Neural progenitor cell (in vitro differentiated cells): Measurements from ENCODE around the gene TMEM52. TPM values are rescaled to one million over a fixed set of nuclear protein-coding genes. Genes with fewer than 3 reads are reported as not detected.
"Not testable (repeated sequence)": the region's sequence is repeated elsewhere in the genome, so short reads cannot be mapped to it uniquely, and the experiment has no call there.

Experiments
- DNase-seq: peaks from one replicate; pipeline ENCODE4 v3.0.0-alpha.2; 2016; ENCODE audit warnings: low spot score
- H2AFZ ChIP-seq: fragments of 200-600 bp; sonication (generic); replicated peaks from 2 replicates; pipeline ENCODE4 v1.6.1; 2016; ENCODE audit warnings: antibody characterized with exemption
- H3F3A ChIP-seq: fragments of 200-600 bp; sonication (generic); 2 replicates; pipeline ENCODE4 v1.6.1; 2016; ENCODE audit warnings: antibody characterized with exemption, low read depth
- H3K27ac ChIP-seq: fragments of 200-600 bp; sonication (generic); 2 replicates; pipeline ENCODE4 v1.5.1; 2016; ENCODE audit warnings: mild to moderate bottlenecking
- H3K27me3 ChIP-seq: fragments of 200-600 bp; sonication (generic); 2 replicates; pipeline ENCODE4 v1.6.1; 2016; ENCODE audit warnings: mild to moderate bottlenecking, moderate library complexity
- H3K36me3 ChIP-seq: fragments of 200-600 bp; sonication (generic); 2 replicates; pipeline ENCODE4 v1.5.1; 2016
- H3K4me1 ChIP-seq: fragments of 200-600 bp; sonication (generic); 2 replicates; pipeline ENCODE4 v1.6.1; 2016; ENCODE audit warnings: mixed run types
- H3K4me2 ChIP-seq: fragments of 200-600 bp; sonication (generic); 2 replicates; pipeline ENCODE4 v1.6.1; 2016
- H3K4me3 ChIP-seq: fragments of 200-600 bp; sonication (generic); 2 replicates; pipeline ENCODE4 v1.5.1; 2016
- H3K79me2 ChIP-seq: fragments of 200-600 bp; sonication (generic); 2 replicates; pipeline ENCODE4 v1.6.1; 2016; ENCODE audit warnings: low read depth
- H3K9ac ChIP-seq: fragments of 200-600 bp; sonication (generic); 2 replicates; pipeline ENCODE4 v1.6.1; 2016
- H3K9me3 ChIP-seq: fragments of 200-600 bp; sonication (generic); 2 replicates; pipeline ENCODE4 v1.5.1; 2016; ENCODE audit warnings: low read depth
- H4K20me1 ChIP-seq: fragments of 200-600 bp; sonication (generic); 2 replicates; pipeline ENCODE4 v1.6.1; 2016; ENCODE audit warnings: low read depth
- H3K27ac Mint-ChIP-seq: 3 replicates; pipeline ENCODE4 v1.8.0; 2021; ENCODE audit warnings: mixed read lengths
- H3K27me3 Mint-ChIP-seq: 2 replicates; pipeline ENCODE4 v1.8.0; 2022; ENCODE audit warnings: low read depth, mild to moderate bottlenecking, inconsistent platforms, moderate library complexity, mixed read lengths; ENCODE audit not compliant: insufficient read depth
- H3K36me3 Mint-ChIP-seq: 3 replicates; pipeline ENCODE4 v1.8.0; 2021; ENCODE audit warnings: mixed read lengths
- H3K4me1 Mint-ChIP-seq: 3 replicates; pipeline ENCODE4 v1.8.0; 2021; ENCODE audit warnings: mixed read lengths
- H3K4me3 Mint-ChIP-seq: 3 replicates; pipeline ENCODE4 v1.8.0; 2021; ENCODE audit warnings: mild to moderate bottlenecking, moderate library complexity, mixed read lengths
- H3K9me3 Mint-ChIP-seq: 3 replicates; pipeline ENCODE4 v1.8.0; 2020; ENCODE audit warnings: mixed read lengths
- EZH2 ChIP-seq: fragments of 200-600 bp; sonication (generic); IDR thresholded peaks from 2 replicates; pipeline ENCODE4 v1.6.1; 2017; ENCODE audit warnings: antibody characterized with exemption, mild to moderate bottlenecking, moderate library complexity
- EZH2phosphoT487 ChIP-seq: fragments of 200-600 bp; sonication (generic); IDR thresholded peaks from 2 replicates; pipeline ENCODE4 v1.6.1; 2017; ENCODE audit warnings: antibody characterized with exemption
- total RNA-seq: library from RNA; depleted of rRNA; stranded (reverse); fragments of >200 nt; gene quantifications from 2 replicates; pipeline ENCODE4 v1.2.3, GENCODE V29; 2015; ENCODE audit warnings: low replicate concordance
- TF ChIP-seq, protein P1 (sequence below): fragments of 200-600 bp; sonication (generic); IDR thresholded peaks from 2 replicates; pipeline ENCODE4 v1.5.1; 2017; ENCODE audit warnings: antibody characterized with exemption, mild to moderate bottlenecking

The TMEM52 gene
- total RNA-seq, 1 donor from 2014 or later, result 2.9 TPM

DNA sequence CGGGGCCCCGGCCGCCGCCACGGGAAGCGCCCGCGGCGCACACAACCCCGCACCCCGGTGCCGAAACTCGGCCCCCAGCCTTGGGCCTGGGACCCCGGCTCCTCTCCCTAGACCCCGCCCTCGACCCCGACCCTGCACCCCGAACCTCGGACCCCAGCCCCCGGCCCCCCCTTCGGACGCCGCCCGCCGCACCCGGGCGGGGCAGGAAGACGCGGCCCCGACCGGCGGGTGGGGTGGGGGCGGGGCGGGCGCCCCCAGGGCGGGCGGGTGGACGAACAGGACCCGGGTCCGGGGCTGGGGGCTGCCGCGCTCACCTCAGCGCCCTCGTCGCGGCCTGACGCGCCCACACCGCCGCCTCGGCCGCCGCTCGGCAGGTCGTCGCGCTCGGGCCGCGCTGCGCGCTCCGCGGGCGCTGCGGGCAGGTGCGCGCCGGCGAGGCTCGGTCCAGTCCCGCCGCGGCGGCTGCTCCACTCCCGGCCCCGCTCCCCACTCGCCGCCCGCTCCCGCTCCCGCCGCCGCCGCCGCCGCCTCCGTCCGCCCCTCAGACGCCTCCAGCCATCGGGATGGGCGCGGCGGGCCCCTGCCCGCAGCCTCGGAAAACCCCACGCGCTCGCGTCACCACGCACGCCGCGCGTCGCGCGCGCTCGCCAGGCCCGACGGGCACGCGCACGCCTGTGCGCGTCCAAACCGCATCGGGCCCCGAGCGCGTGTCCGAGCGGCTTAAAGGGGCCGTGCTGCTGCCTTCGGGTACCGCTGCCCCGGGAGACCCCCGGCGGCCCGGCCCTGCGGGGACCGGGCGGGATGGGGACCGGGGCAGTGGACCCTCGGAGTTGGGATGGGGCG is 28.4 kb downstream of the TMEM52 start, which contains the start of gene GNB1:
Gene GNB1 (minus strand): TSS at position 582 of the 843 bp plus-strand sequence. CDS start 65,634 bp downstream, outside the sequence.
- Histone ChIP-seq H3K4me1 (peaks cover 32% of the 10 kb centered on the region), H3K27ac (peak within 1 kb of the TSS; percentile 66), H3K27me3 (no peaks in the 10 kb centered on the region), H4K20me1 (peaks cover 49% of the 10 kb centered on the region), H3K9ac (peak within 1 kb of the TSS; percentile 87), H3K79me2 (peaks cover 64% of the 10 kb centered on the region), H3K36me3 (peaks cover 4% of the 10 kb centered on the region), H3K4me2 (peak within 1 kb of the TSS; percentile 81), H3F3A (peaks cover 35% of the 10 kb centered on the region), H3K4me3 (peak within 1 kb of the TSS; percentile 87), H3K9me3 (no peaks in the 10 kb centered on the region), H2AFZ (no peak within 1 kb of the TSS)
- Mint-ChIP-seq H3K27ac (peak within 1 kb of the TSS; percentile 83), H3K36me3 (peaks cover 20% of the 10 kb centered on the region), H3K4me3 (peak within 1 kb of the TSS; percentile 91), H3K27me3 (peaks cover 10% of the 10 kb centered on the region), H3K4me1 (peaks cover 40% of the 10 kb centered on the region), H3K9me3 (peaks cover 25% of the 10 kb centered on the region)
- TF ChIP-seq, protein P1, sequence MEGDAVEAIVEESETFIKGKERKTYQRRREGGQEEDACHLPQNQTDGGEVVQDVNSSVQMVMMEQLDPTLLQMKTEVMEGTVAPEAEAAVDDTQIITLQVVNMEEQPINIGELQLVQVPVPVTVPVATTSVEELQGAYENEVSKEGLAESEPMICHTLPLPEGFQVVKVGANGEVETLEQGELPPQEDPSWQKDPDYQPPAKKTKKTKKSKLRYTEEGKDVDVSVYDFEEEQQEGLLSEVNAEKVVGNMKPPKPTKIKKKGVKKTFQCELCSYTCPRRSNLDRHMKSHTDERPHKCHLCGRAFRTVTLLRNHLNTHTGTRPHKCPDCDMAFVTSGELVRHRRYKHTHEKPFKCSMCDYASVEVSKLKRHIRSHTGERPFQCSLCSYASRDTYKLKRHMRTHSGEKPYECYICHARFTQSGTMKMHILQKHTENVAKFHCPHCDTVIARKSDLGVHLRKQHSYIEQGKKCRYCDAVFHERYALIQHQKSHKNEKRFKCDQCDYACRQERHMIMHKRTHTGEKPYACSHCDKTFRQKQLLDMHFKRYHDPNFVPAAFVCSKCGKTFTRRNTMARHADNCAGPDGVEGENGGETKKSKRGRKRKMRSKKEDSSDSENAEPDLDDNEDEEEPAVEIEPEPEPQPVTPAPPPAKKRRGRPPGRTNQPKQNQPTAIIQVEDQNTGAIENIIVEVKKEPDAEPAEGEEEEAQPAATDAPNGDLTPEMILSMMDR, result no peak
- DNase-seq, result peak; percentile 91

DNA sequence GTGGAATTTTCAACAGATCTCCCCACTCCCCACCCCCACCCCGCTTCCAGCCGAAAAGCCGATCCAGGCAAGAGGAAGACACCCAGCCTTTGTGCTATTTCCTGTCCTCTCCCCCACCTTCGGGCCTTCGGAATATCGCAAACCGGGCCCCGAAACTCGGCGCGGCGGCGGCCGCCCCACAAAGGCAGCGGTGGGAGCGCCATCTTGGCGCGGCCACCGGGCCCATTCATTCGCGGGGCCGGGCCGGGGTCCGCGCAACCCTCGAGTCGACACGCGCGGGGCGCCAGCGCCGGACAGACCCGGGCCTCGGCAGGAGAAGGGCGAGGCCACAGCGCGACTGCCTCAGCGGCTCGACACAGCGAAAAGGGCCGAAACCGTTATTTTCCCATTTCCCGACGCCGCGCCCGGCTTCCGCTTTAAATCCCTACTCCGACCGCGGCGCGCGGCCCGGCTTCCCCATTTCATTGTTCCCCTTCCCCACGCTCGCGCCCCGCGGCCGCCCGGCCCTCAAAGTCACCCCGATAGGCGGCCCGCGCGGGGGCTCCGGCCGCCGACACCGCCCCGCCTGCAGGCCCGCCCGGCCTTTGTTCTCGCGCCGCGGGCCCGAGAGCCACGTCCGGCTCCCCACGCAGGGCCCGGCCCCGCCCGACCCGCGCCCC is 29.1 kb downstream of the TMEM52 start:
- Mint-ChIP-seq H3K4me3 (peak overlapping the region; percentile 91), H3K36me3 (peaks cover 20% of the 10 kb centered on the region), H3K4me1 (peaks cover 35% of the 10 kb centered on the region), H3K27ac (peak overlapping the region; percentile 78), H3K9me3 (peaks cover 25% of the 10 kb centered on the region), H3K27me3 (peaks cover 10% of the 10 kb centered on the region)
- TF ChIP-seq EZH2 (no peak), EZH2phosphoT487 (no peak)
- TF ChIP-seq, protein P1, result no peak
- Histone ChIP-seq H3K4me1 (peaks cover 27% of the 10 kb centered on the region), H3K4me3 (peak overlapping the region; percentile 87), H2AFZ (no peak overlapping the region), H3K9ac (peak overlapping the region; percentile 87), H3K79me2 (peaks cover 72% of the 10 kb centered on the region), H3K27ac (peak overlapping the region; percentile 66), H3K4me2 (peak overlapping the region; percentile 78), H3K9me3 (no peaks in the 10 kb centered on the region), H4K20me1 (peaks cover 56% of the 10 kb centered on the region), H3K27me3 (no peaks in the 10 kb centered on the region), H3K36me3 (peaks cover 4% of the 10 kb centered on the region), H3F3A (peaks cover 38% of the 10 kb centered on the region)
- DNase-seq, result peak; percentile 60

DNA sequence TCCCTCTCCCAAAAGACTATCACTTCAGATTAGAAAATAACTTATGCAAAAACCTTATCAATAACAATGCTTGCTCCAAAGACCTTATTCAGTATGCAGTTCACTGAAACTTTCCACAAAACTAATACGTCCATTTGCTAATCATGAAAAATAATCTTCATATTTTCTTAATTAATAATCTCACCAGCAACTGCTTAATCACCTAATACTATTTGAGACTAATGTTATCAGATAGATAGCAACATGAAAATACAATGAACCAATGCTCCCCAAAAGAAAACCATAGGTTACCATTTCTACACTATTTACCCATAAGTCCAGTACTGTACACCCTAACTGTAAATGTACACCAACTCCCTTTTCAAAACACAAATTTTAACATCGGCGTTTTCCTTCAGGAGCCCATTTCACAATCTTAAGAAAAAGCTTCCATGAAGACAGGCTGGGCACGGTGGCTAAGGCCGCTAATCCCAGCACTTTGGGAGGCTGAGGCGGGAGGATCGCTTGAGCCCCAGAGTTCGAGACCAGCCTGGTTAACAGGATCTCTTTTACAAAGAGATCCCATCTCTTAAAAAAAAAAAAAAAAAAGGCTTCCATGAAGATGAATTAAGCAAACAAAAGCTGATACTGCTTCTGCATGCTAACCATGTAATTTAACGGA is 29.9 kb downstream of the TMEM52 start:
- peaks cover 79% of the 10 kb centered on the region for H3K79me2 ChIP-seq
- peaks cover 4% of the 10 kb centered on the region for H3K36me3 ChIP-seq
- no peaks in the 10 kb centered on the region for H3K27me3 ChIP-seq
- TF ChIP-seq EZH2 (no peak), EZH2phosphoT487 (no peak)
- TF ChIP-seq, protein P1, result no peak
- no peaks in the 10 kb centered on the region for H3K9me3 ChIP-seq
- peak; percentile 16 for DNase-seq
- Mint-ChIP-seq H3K36me3 (peaks cover 21% of the 10 kb centered on the region), H3K27ac (peak overlapping the region; percentile 78), H3K4me1 (peaks cover 30% of the 10 kb centered on the region), H3K4me3 (peak overlapping the region; percentile 91), H3K9me3 (peaks cover 25% of the 10 kb centered on the region), H3K27me3 (peaks cover 6% of the 10 kb centered on the region)
- peaks cover 21% of the 10 kb centered on the region for H3K4me1 ChIP-seq
- H3K9ac ChIP-seq, result peak overlapping the region; percentile 87
- H2AFZ ChIP-seq, result no peak overlapping the region
- peak overlapping the region; percentile 78 for H3K4me2 ChIP-seq
- peaks cover 46% of the 10 kb centered on the region for H3F3A ChIP-seq
- peaks cover 63% of the 10 kb centered on the region for H4K20me1 ChIP-seq
- H3K4me3 ChIP-seq, result peak overlapping the region; percentile 87
- H3K27ac ChIP-seq, result peak overlapping the region; percentile 66

DNA sequence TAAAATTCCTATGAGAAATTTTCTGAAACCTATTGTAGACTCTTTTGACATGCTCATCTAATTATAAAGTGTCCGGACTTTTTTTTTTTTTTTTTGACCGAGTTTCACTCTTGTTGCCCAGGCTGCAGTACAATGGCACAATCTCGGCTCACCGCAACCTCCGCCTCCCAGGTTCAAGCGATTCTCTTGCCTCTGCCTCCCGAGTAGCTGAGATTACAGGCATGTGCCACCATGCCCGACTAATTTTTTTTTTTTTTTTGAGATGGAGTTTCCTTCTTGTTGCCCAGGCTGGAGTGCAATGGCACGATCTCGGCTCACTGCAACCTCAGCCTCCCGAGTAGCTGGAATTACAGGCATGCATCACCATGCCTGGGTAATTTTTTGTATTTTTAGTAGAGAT is 35.2 kb downstream of the TMEM52 start:
- H3K4me2 ChIP-seq, result peak overlapping the region; percentile 9
- peaks cover 18% of the 10 kb centered on the region for H3K4me1 ChIP-seq
- H3K27ac ChIP-seq, H3K4me3 ChIP-seq, H2AFZ ChIP-seq, H3K27me3 ChIP-seq, H3K27ac Mint-ChIP-seq, DNase-seq, H3K36me3 ChIP-seq, H3K27me3 Mint-ChIP-seq, H3K9ac ChIP-seq, H3K4me3 Mint-ChIP-seq, H3K9me3 ChIP-seq: not testable (repeated sequence)
- peaks cover 100% of the 10 kb centered on the region for H3K79me2 ChIP-seq
- peaks cover 52% of the 10 kb centered on the region for H3K36me3 Mint-ChIP-seq
- peaks cover 12% of the 10 kb centered on the region for H3K4me1 Mint-ChIP-seq
- peaks cover 44% of the 10 kb centered on the region for H3K9me3 Mint-ChIP-seq
- peaks cover 99% of the 10 kb centered on the region for H4K20me1 ChIP-seq
- peaks cover 43% of the 10 kb centered on the region for H3F3A ChIP-seq
